Measurements from ENCODE around the gene ADGRE3. TPM values are rescaled to one million over a fixed set of nuclear protein-coding genes. Genes with fewer than 3 reads are reported as not detected.

ADGRE3 gene
- total and polyA plus RNA-seq, 2 of the 8 experiments (the other 6 are each of a cell fraction or from before 2014, with no cell fraction given): not detected

GRCh38 chr19:14689598-14690503 lies 15.2 kb upstream of the ADGRE3 start, which contains the start of gene ZNF333 (continued):
- peak; percentile 82 to 91; a peak in 3 of 4 replicates for TF ChIP-seq SIN3A (conservative IDR thresholded peaks at IDR 0.05 in 1 of 2, IDR thresholded peaks at IDR 0.05 in 1 of 2; ENCODE audit: low read depth in 1 of 2, low read length in 2 of 2)
- TF ChIP-seq SP2 (IDR thresholded peaks at IDR 0.05; ENCODE audit: low read length): no peak
- TF ChIP-seq FOSL1 (IDR thresholded peaks at IDR 0.05; ENCODE audit: insufficient read depth, low read depth, low read length): no peak
- no peak for TF ChIP-seq SRF (IDR thresholded peaks at IDR 0.05; ENCODE audit: low read depth, low read length)
- TF ChIP-seq RFX5 (IDR thresholded peaks at IDR 0.05; ENCODE audit: borderline replicate concordance, low read depth, low read length): no peak
- no peak for TF ChIP-seq CTBP2 (IDR thresholded peaks at IDR 0.05; ENCODE audit: borderline replicate concordance, insufficient read depth, insufficient read length, low read length)
- no peak for TF ChIP-seq CBX8 (IDR thresholded peaks at IDR 0.05; ENCODE audit: borderline replicate concordance, low read depth, low read length)
- TF ChIP-seq SP4 (IDR thresholded peaks at IDR 0.05; ENCODE audit: low read length): no peak
- no peak for TF ChIP-seq RBBP5 (IDR thresholded peaks at IDR 0.05; ENCODE audit: borderline replicate concordance, low read depth, low read length)
- TF ChIP-seq NRF1 (IDR thresholded peaks at IDR 0.05; ENCODE audit: low read depth, low read length): no peak
- no peak for TF ChIP-seq TEAD4 (IDR thresholded peaks at IDR 0.05; ENCODE audit: low read depth, low read length)
- peak; percentile 87 for TF ChIP-seq PHF8 (conservative IDR thresholded peaks at IDR 0.05; ENCODE audit: low read depth, low read length)
- peak; percentile 53 to 86 for TF ChIP-seq POLR2A (IDR thresholded peaks at IDR 0.05; ENCODE audit: control extremely low read depth in 1 of 2, low read depth in 2 of 2, low read length in 2 of 2)
- TF ChIP-seq SUZ12 (IDR thresholded peaks at IDR 0.05; ENCODE audit: low read length): no peak
- TF ChIP-seq, protein P1, sequence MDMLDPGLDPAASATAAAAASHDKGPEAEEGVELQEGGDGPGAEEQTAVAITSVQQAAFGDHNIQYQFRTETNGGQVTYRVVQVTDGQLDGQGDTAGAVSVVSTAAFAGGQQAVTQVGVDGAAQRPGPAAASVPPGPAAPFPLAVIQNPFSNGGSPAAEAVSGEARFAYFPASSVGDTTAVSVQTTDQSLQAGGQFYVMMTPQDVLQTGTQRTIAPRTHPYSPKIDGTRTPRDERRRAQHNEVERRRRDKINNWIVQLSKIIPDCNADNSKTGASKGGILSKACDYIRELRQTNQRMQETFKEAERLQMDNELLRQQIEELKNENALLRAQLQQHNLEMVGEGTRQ (IDR thresholded peaks at IDR 0.05; ENCODE audit: low read length): no peak
- TF ChIP-seq RXRA (IDR thresholded peaks at IDR 0.05; ENCODE audit: insufficient read depth, low read depth, low read length): no peak
- TF ChIP-seq BCL11A (IDR thresholded peaks at IDR 0.05; ENCODE audit: low read depth in 2 of 2, low read length in 2 of 2): no peak
- TF ChIP-seq TAF1 (IDR thresholded peaks at IDR 0.05; ENCODE audit: low read depth, low read length): peak; percentile 76
- no peak for TF ChIP-seq JUND (IDR thresholded peaks at IDR 0.05; ENCODE audit: low read length)
- no peak for TF ChIP-seq CEBPB (IDR thresholded peaks at IDR 0.05; ENCODE audit: low read depth, low read length)
- TF ChIP-seq, protein P2, sequence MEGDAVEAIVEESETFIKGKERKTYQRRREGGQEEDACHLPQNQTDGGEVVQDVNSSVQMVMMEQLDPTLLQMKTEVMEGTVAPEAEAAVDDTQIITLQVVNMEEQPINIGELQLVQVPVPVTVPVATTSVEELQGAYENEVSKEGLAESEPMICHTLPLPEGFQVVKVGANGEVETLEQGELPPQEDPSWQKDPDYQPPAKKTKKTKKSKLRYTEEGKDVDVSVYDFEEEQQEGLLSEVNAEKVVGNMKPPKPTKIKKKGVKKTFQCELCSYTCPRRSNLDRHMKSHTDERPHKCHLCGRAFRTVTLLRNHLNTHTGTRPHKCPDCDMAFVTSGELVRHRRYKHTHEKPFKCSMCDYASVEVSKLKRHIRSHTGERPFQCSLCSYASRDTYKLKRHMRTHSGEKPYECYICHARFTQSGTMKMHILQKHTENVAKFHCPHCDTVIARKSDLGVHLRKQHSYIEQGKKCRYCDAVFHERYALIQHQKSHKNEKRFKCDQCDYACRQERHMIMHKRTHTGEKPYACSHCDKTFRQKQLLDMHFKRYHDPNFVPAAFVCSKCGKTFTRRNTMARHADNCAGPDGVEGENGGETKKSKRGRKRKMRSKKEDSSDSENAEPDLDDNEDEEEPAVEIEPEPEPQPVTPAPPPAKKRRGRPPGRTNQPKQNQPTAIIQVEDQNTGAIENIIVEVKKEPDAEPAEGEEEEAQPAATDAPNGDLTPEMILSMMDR (IDR thresholded peaks at IDR 0.05; ENCODE audit: control extremely low read depth in 1 of 3, insufficient read depth in 1 of 3, low read depth in 1 of 3, low read length in 3 of 3): no peak
